ENCODE measurements around the gene PSTK. TPM values are rescaled to one million over a fixed set of nuclear protein-coding genes. Genes with fewer than 3 reads are reported as not detected.

The PSTK gene
- polyA plus RNA-seq, 1 donor (not counting 4 experiments of a cell fraction or from before 2014, with no cell fraction given), result 5.6 TPM

GRCh38 chr10:123000155-123000554 lies 20.0 kb downstream of the PSTK start:
- H3K9me3 ChIP-seq (ENCODE audit: control insufficient read depth, low read depth, low read length), result no peaks in the 10 kb centered on the region
- dilution Hi-C loops (cut with MboI; ENCODE audit: extremely low pct_ligation_motif_present, low sequenced_read_pairs), result no loop called here
- H3K36me3 ChIP-seq (ENCODE audit: control insufficient read depth in 2 of 2, extremely low read depth in 1 of 2, insufficient read depth in 2 of 2, low read length in 2 of 2), result peaks cover 0 to 8% of the 10 kb centered on the region in 2 experiments
- no peaks in the 10 kb centered on the region for H3K9me1 ChIP-seq (ENCODE audit: control insufficient read depth, extremely low read depth, insufficient read depth, low read length)
- no peaks in the 10 kb centered on the region for H4K20me1 ChIP-seq (ENCODE audit: control insufficient read depth, extremely low read depth, insufficient read depth, low read length)
- no peak overlapping the region for H3K4me3 ChIP-seq (ENCODE audit: control insufficient read depth in 2 of 3, extremely low read depth in 1 of 3, insufficient read depth in 2 of 3, low read depth in 1 of 3, low read length in 3 of 3)
- H3K9ac ChIP-seq (ENCODE audit: control insufficient read depth, extremely low read depth, insufficient read depth, low read length), result no peak overlapping the region
- no peaks in the 10 kb centered on the region for H3K4me1 ChIP-seq (ENCODE audit: control insufficient read depth, extremely low read depth, insufficient read depth, low read length)
- H3K27me3 ChIP-seq (ENCODE audit: control insufficient read depth, extremely low read depth, insufficient read depth, low read length), result no peaks in the 10 kb centered on the region
- no peak overlapping the region for H2AFZ ChIP-seq (ENCODE audit: control insufficient read depth, low read length)
- H3K4me2 ChIP-seq (ENCODE audit: control insufficient read depth, extremely low read depth, insufficient read depth, low read depth, low read length), result no peak overlapping the region
- DNase-seq (ENCODE audit: low read depth, low spot score), result no peak
- H3K27ac ChIP-seq (ENCODE audit: control insufficient read depth, insufficient read depth, low read length), result no peak overlapping the region
- peaks cover 26% of the 10 kb centered on the region for H3K79me2 ChIP-seq (ENCODE audit: control insufficient read depth, insufficient read depth, low read length)
- no peak for TF ChIP-seq EZH2 (IDR thresholded peaks at IDR 0.05; ENCODE audit: low read length)
- TF ChIP-seq, protein P1, sequence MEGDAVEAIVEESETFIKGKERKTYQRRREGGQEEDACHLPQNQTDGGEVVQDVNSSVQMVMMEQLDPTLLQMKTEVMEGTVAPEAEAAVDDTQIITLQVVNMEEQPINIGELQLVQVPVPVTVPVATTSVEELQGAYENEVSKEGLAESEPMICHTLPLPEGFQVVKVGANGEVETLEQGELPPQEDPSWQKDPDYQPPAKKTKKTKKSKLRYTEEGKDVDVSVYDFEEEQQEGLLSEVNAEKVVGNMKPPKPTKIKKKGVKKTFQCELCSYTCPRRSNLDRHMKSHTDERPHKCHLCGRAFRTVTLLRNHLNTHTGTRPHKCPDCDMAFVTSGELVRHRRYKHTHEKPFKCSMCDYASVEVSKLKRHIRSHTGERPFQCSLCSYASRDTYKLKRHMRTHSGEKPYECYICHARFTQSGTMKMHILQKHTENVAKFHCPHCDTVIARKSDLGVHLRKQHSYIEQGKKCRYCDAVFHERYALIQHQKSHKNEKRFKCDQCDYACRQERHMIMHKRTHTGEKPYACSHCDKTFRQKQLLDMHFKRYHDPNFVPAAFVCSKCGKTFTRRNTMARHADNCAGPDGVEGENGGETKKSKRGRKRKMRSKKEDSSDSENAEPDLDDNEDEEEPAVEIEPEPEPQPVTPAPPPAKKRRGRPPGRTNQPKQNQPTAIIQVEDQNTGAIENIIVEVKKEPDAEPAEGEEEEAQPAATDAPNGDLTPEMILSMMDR (optimal IDR thresholded peaks at IDR 0.05 in 1 of 3, IDR thresholded peaks at IDR 0.05 in 1 of 3, conservative IDR thresholded peaks at IDR 0.05 in 1 of 3; ENCODE audit: extremely low read depth in 1 of 3, insufficient read depth in 2 of 3, low read length in 3 of 3), result no peak
- FAIRE-seq, result no peak

DNA sequence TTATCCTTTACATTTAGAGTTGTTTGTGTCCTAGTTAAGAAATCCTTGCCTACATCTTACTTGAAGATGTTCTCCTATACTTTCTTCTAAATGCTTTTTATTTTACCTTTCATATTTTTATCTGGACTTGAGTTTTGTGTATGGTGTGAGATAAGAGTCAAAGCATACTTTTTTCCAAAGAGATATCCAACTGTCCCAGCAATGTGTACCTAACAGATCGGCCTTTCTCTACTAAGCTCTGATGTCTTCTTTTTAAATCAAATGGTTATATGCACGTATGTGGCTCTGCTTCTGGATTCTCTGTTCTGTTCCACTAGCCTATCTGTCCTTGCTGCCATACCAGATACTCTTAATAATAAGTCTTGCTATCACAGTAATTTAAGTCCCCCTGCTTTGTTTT lies 21.2 kb downstream of the PSTK start:
- Histone ChIP-seq H3K36me3 (ENCODE audit: control insufficient read depth in 2 of 2, extremely low read depth in 1 of 2, insufficient read depth in 2 of 2, low read length in 2 of 2) (peaks cover 0 to 4% of the 10 kb centered on the region in 2 experiments), H2AFZ (ENCODE audit: control insufficient read depth, low read length) (no peak overlapping the region), H3K9ac (ENCODE audit: control insufficient read depth, extremely low read depth, insufficient read depth, low read length) (no peak overlapping the region), H3K27me3 (ENCODE audit: control insufficient read depth, extremely low read depth, insufficient read depth, low read length) (no peaks in the 10 kb centered on the region), H3K4me3 (ENCODE audit: control insufficient read depth in 2 of 3, extremely low read depth in 1 of 3, insufficient read depth in 2 of 3, low read depth in 1 of 3, low read length in 3 of 3) (no peak overlapping the region), H3K4me2 (ENCODE audit: control insufficient read depth, extremely low read depth, insufficient read depth, low read depth, low read length) (no peak overlapping the region), H3K79me2 (ENCODE audit: control insufficient read depth, insufficient read depth, low read length) (peaks cover 38% of the 10 kb centered on the region), H3K9me3 (ENCODE audit: control insufficient read depth, low read depth, low read length) (no peaks in the 10 kb centered on the region), H4K20me1 (ENCODE audit: control insufficient read depth, extremely low read depth, insufficient read depth, low read length) (no peaks in the 10 kb centered on the region), H3K27ac (ENCODE audit: control insufficient read depth, insufficient read depth, low read length) (no peak overlapping the region), H3K4me1 (ENCODE audit: control insufficient read depth, extremely low read depth, insufficient read depth, low read length) (no peaks in the 10 kb centered on the region), H3K9me1 (ENCODE audit: control insufficient read depth, extremely low read depth, insufficient read depth, low read length) (no peaks in the 10 kb centered on the region)
- FAIRE-seq (no peak), DNase-seq (ENCODE audit: low read depth, low spot score) (no peak)
- no peak for TF ChIP-seq EZH2 (IDR thresholded peaks at IDR 0.05; ENCODE audit: low read length)
- TF ChIP-seq, protein P1 (optimal IDR thresholded peaks at IDR 0.05 in 1 of 3, IDR thresholded peaks at IDR 0.05 in 1 of 3, conservative IDR thresholded peaks at IDR 0.05 in 1 of 3; ENCODE audit: extremely low read depth in 1 of 3, insufficient read depth in 2 of 3, low read length in 3 of 3), result no peak
- dilution Hi-C loops (cut with MboI; ENCODE audit: extremely low pct_ligation_motif_present, low sequenced_read_pairs), result no loop called here

Data from keratinocyte (primary cell).